GM04503 (cell line): ENCODE measurements around the gene PREX1.
"Not testable (repeated sequence)": the region's sequence is repeated elsewhere in the genome, so short reads cannot be mapped to it uniquely, and the experiment has no call there.

Experiments used
- DNase-seq: peaks from one replicate; pipeline ENCODE4 v3.0.0-alpha.2; 2012; ENCODE audit warnings: low read depth

The PREX1 gene

DNA sequence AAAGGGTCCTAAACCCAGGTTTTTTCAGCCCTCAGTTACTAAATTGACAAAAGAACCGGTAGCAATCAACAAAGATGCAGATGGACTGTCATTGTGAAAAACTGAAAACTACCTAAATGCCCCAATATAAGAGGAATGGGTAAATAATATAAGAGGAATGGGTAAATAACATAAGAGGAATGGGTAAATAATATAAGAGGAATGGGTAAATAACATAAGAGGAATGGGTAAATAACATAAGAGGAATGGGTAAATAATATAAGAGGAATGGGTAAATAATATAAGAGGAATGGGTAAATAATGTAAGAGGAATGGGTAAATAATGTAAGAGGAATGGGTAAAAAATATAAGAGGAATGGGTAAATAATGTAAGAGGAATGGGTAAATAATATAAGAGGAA, 15.7 kb downstream of the PREX1 start:
- DNase-seq: not testable (repeated sequence)

- DNase-seq: no peak
These were observed 18.1 kb downstream of the PREX1 start for GRCh38 chr20:48809673-48810072.

- DNase-seq: no peak
These were observed 19.3 kb downstream of the PREX1 start for GRCh38 chr20:48808382-48809034.

GRCh38 chr20:48807586-48808381, 20.0 kb downstream of the PREX1 start:
- no peak for DNase-seq

GRCh38 chr20:48807051-48807450, 20.7 kb downstream of the PREX1 start:
- no peak for DNase-seq

GRCh38 chr20:48805716-48806115, 22.1 kb downstream of the PREX1 start:
- no peak for DNase-seq

GRCh38 chr20:48805286-48805685, 22.5 kb downstream of the PREX1 start:
- no peak for DNase-seq

DNA sequence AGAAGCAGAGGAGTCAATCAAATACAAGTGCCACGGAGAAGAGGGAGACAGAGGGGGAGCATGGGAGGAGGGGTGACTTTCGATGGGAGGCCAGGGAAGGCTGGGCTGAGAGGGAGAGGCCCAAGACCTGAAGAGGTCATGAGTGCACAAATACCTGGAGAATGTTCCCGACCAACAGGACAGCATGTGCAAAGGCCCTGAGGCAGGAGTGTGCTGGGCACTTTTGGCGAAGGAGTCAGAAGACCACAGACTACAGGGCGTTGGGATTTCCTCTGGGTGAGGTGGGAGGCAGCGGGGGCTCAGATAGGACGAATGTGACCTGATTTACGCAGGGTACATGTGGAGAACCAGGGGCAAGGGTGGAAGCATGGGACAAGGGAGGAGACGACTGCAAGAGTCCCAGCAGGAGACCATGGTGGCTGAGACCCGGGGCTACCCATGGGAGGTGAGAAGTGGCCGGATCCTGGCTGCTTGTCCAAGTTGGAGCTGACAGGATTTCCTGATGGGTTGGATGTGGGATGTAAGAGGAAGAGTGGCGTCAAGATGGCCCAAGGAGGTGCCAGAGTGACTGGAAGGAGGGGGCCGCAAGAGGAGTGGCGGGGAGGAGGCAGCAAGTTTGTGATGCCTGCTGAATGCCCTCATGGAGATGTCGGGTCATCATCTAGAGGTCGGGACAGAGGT, 23.4 kb downstream of the PREX1 start:
- no peak for DNase-seq

GRCh38 chr20:48803176-48804053, 24.4 kb downstream of the PREX1 start:
- DNase-seq: no peak

- no peak for DNase-seq
These were observed 25.2 kb downstream of the PREX1 start for GRCh38 chr20:48802647-48803046.

GRCh38 chr20:48802216-48802615, 25.6 kb downstream of the PREX1 start:
- no peak for DNase-seq

DNA sequence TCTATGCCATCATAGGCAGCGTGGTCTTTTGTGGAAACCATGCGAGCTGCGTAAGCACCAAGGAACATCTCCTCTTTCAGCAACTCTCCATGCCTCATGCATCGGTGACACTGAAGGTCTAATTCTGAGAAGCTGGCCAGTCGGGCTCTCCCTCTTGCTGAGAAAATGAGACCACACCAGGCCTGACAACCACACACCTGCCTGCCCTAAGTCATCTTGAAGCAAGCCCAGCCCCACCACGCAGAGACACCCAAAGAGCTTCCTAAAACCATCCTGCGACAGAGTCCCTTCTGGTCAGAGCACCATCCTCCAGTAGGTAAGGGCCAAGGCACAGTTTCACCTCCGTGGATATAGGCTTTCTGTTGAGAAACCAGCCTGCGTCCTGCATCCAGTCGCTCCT, 26.6 kb downstream of the PREX1 start:
- DNase-seq: no peak

- no peak for DNase-seq
These were observed 27.6 kb downstream of the PREX1 start for GRCh38 chr20:48800177-48800576.

DNA sequence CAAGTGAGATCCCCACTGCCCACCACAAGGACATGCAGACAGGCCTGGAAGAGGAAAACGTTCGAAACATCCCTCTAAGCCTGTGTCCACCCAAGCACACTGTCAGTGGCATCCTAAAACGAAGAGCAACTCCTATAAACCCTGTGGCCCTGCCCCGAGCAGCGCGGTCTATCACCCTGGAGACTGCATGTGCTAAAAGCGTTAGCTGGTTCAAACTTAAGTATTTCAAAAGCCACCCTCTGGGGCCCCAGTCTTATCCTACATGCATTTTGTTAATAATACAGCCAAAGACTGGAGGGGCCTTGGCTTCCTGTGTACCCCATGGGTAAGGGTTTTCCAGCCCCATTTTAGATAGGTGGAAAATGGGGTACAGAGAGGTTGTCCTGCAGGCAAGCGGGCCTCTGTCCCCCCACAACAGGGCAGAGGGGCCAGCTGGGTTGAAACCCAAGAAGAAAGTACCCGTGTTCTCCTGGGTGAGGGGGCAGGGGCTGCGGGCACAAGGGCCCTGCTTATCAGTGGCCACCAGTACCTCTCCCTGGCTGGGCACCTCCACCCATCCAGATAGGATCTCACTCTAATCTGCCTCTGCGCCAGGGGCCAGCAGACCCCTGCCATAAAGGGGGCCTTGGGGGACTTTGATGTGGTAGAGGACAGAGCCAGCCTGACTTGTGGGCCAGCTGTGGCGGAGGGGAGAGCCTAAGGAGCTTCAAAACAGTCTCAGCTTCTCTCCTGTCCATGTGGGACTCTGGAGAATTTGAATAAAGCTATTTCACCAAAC, 28.3 kb downstream of the PREX1 start:
- DNase-seq: no peak

DNA sequence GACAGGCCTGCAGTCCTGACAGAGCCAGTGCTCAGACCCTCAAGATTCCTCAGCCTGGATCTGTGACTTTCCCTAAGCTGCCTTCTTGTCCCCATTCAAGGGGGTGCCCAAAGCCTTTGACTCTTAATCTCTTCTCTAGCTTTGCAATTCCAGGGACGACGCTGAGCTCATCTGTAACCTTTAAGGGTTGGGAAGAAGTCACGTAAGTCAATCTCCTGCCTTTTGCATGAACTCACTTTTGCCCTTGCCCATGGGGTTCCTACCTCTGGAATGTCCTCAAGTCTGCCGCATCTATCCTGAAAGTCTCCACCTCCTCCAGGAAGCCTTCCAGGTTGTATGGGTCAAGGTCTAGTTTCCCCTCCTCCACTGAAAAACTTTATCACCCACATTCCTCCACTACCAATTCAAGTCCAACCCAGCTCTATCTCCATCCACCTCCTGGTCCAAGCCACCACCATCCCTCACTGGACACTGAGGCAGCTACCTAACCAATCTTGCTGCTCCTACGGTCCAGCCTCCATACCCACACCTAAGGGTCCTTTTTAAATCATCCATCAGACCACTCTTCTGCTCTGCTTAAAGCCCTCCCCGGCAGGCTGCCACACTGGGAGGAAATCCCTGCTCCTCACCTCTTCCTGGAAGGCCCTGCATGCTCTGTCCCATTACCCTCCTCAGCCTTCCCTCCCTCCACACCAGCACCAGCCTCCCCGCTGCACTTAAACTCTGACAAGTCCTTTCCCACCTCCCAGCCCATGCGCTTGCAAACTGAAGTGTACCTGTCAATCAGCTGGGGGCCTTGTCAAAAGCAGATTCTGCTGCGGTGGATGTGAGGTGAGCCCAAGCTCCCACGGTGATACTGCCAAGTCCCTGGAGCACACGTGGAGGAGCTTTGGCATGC, 29.7 kb downstream of the PREX1 start:
- no peak for DNase-seq

- no peak for DNase-seq
These were observed 30.4 kb downstream of the PREX1 start for GRCh38 chr20:48797275-48797825.

DNA sequence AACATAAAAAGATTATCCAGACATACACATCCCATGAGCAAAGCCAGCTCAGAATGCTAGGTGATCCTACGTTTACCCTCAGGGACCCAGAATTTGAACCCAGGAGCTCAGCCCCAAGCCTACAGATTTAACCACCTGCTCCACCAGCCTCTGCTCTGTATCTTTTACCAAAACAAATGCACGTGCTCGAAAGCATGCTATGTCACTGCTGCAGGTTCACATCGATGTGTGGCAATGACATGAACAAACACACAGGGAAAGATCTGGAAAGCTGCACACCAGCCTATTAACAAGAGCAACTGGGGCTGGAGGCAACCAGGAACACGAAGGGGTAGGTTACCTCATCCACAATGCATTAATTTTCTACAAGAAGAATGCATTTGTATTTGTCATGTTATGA, 32.1 kb downstream of the PREX1 start:
- no peak for DNase-seq

DNA sequence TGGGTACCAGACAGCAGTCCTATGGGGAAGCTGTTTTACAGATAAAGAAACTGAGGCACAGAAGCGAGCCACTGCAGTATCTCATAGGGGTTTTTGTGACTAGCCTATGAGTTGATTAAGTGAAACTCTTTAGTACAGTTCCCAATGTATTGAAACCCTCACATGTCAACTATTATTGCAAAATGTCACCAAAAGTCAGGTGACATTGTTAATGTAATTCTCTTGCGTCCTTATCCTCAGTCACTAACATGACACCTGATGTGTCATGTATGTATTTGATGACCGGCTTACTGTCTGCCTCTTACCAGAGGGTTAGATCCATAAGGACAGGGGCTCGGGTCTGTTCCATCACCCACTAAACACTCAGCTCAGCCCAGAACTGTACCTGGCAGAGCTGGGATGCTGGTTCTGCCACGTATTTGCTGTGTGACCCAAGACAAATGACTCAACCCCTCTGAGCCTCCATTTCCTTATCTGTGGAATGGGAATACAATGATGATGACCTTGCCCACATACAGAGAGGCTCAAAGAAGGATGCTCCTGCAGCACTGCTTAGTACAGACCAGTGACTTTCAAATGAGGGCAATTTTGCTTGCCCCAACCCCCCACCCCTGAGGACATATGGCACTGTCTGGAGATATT, 32.9 kb downstream of the PREX1 start:
- no peak for DNase-seq

- DNase-seq: no peak
These were observed 33.4 kb downstream of the PREX1 start for GRCh38 chr20:48794360-48794759.
